DND-41 (cell line): ENCODE measurements around the gene PAPPA2.

ENCODE experiments used
- ATAC-seq: fragments of 200-7000 bp; cut with Tn5 transposase; 3 replicates; pipeline ENCODE4 v1.9.1; 2021; ENCODE audit warnings: low read depth; ENCODE audit not compliant: insufficient read depth
- DNase-seq: peaks from one replicate; pipeline ENCODE4 v3.0.0-alpha.2; 2020
- H2AFZ ChIP-seq: 2 replicates; pipeline ENCODE4 v1.6.0; 2012; ENCODE audit warnings: low read depth, low read length
- H3K27ac ChIP-seq: 2 replicates; pipeline ENCODE4 v1.5.1; 2012; ENCODE audit warnings: low read length, inconsistent platforms
- H3K27me3 ChIP-seq: fragments of 200-600 bp; sonication (generic); 2 replicates; pipeline ENCODE4 v1.6.0; 2012; ENCODE audit warnings: low read length, mild to moderate bottlenecking, inconsistent platforms; ENCODE audit not compliant: insufficient read depth, poor library complexity
- H3K36me3 ChIP-seq: 2 replicates; pipeline ENCODE4 v1.5.1; 2012; ENCODE audit warnings: low read length, inconsistent platforms; ENCODE audit not compliant: insufficient read depth
- H3K4me1 ChIP-seq: 2 replicates; pipeline ENCODE4 v1.5.1; 2012; ENCODE audit warnings: mild to moderate bottlenecking, low read length; ENCODE audit not compliant: insufficient read depth
- H3K4me2 ChIP-seq: 2 replicates; pipeline ENCODE4 v1.6.0; 2012; ENCODE audit warnings: mild to moderate bottlenecking, moderate library complexity, low read length, inconsistent platforms; ENCODE audit not compliant: insufficient read depth
- H3K4me3 ChIP-seq, 2 experiments: fragments of 200-600 bp in 1 of 2; shearing (Covaris generic) in 1 of 2; 2 replicates each; pipeline ENCODE4 v1.5.1; 2012 to 2016; ENCODE audit warnings: inconsistent platforms in 2 of 2, low read length in 2 of 2, mild to moderate bottlenecking in 2 of 2, low read depth in 1 of 2, moderate library complexity in 1 of 2
- H3K79me2 ChIP-seq: 2 replicates; pipeline ENCODE4 v1.6.0; 2012; ENCODE audit warnings: low read length, inconsistent platforms; ENCODE audit not compliant: insufficient read depth
- H3K9ac ChIP-seq: 2 replicates; pipeline ENCODE4 v1.6.0; 2012; ENCODE audit warnings: low read depth, mild to moderate bottlenecking, inconsistent platforms, low read length, moderate library complexity
- H3K9me3 ChIP-seq: 2 replicates; pipeline ENCODE4 v1.5.1; 2012; ENCODE audit warnings: low read length, moderate library complexity, mild to moderate bottlenecking, inconsistent platforms; ENCODE audit not compliant: insufficient read depth, severe bottlenecking
- H4K20me1 ChIP-seq: 2 replicates; pipeline ENCODE4 v1.6.0; 2012; ENCODE audit warnings: low read length; ENCODE audit not compliant: insufficient read depth
- EZH2 ChIP-seq: IDR thresholded peaks from 3 replicates; pipeline ENCODE4 v1.6.1; 2012; ENCODE audit warnings: borderline replicate concordance, low read depth, mild to moderate bottlenecking, moderate library complexity, low read length, inconsistent platforms; ENCODE audit not compliant: severe bottlenecking
- TF ChIP-seq, protein P1 (sequence below): IDR thresholded peaks from 2 replicates; pipeline ENCODE4 v1.5.1; 2012; ENCODE audit warnings: borderline replicate concordance, low read length, moderate library complexity, mild to moderate bottlenecking; ENCODE audit not compliant: poor library complexity, severe bottlenecking; ENCODE audit errors: extremely low read depth

Gene PAPPA2

GRCh38 chr1:176735201-176735600 is 272.2 kb downstream of the PAPPA2 start:
- Histone ChIP-seq H3K4me3 (no peak overlapping the region), H3K79me2 (no peaks in the 10 kb centered on the region), H3K4me2 (no peak overlapping the region), H3K9ac (no peak overlapping the region), H3K4me1 (no peaks in the 10 kb centered on the region), H3K27me3 (no peaks in the 10 kb centered on the region), H3K9me3 (no peaks in the 10 kb centered on the region), H3K27ac (no peak overlapping the region), H2AFZ (no peak overlapping the region), H3K36me3 (no peaks in the 10 kb centered on the region), H4K20me1 (no peaks in the 10 kb centered on the region)
- ATAC-seq = no peak
- no peak for TF ChIP-seq EZH2
- no peak for DNase-seq

- no peaks in the 10 kb centered on the region for H3K4me1 ChIP-seq
- H2AFZ ChIP-seq = no peak overlapping the region
- no peak for ATAC-seq
- H3K9ac ChIP-seq = no peak overlapping the region
- no peaks in the 10 kb centered on the region for H3K36me3 ChIP-seq
- H4K20me1 ChIP-seq = no peaks in the 10 kb centered on the region
- no peak overlapping the region for H3K4me2 ChIP-seq
- no peak for DNase-seq
- no peaks in the 10 kb centered on the region for H3K79me2 ChIP-seq
- no peaks in the 10 kb centered on the region for H3K9me3 ChIP-seq
- no peak overlapping the region for H3K27ac ChIP-seq
- TF ChIP-seq, protein P1, sequence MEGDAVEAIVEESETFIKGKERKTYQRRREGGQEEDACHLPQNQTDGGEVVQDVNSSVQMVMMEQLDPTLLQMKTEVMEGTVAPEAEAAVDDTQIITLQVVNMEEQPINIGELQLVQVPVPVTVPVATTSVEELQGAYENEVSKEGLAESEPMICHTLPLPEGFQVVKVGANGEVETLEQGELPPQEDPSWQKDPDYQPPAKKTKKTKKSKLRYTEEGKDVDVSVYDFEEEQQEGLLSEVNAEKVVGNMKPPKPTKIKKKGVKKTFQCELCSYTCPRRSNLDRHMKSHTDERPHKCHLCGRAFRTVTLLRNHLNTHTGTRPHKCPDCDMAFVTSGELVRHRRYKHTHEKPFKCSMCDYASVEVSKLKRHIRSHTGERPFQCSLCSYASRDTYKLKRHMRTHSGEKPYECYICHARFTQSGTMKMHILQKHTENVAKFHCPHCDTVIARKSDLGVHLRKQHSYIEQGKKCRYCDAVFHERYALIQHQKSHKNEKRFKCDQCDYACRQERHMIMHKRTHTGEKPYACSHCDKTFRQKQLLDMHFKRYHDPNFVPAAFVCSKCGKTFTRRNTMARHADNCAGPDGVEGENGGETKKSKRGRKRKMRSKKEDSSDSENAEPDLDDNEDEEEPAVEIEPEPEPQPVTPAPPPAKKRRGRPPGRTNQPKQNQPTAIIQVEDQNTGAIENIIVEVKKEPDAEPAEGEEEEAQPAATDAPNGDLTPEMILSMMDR = no peak
- TF ChIP-seq EZH2 = no peak
- no peaks in the 10 kb centered on the region for H3K27me3 ChIP-seq
- no peak overlapping the region for H3K4me3 ChIP-seq
Observed at GRCh38 chr1:176736015-176736414, 273.0 kb downstream of the PAPPA2 start.

- Histone ChIP-seq H4K20me1 (no peaks in the 10 kb centered on the region), H3K4me1 (no peaks in the 10 kb centered on the region), H3K9ac (no peak overlapping the region), H3K4me3 (no peak overlapping the region), H3K27ac (no peak overlapping the region), H3K36me3 (no peaks in the 10 kb centered on the region), H3K79me2 (no peaks in the 10 kb centered on the region), H3K27me3 (no peaks in the 10 kb centered on the region), H3K4me2 (no peak overlapping the region), H2AFZ (no peak overlapping the region), H3K9me3 (no peaks in the 10 kb centered on the region)
- DNase-seq (no peak), ATAC-seq (no peak)
- TF ChIP-seq EZH2 = no peak
- TF ChIP-seq, protein P1 = no peak
Observed at GRCh38 chr1:176741181-176741580, 278.2 kb downstream of the PAPPA2 start.

DNA sequence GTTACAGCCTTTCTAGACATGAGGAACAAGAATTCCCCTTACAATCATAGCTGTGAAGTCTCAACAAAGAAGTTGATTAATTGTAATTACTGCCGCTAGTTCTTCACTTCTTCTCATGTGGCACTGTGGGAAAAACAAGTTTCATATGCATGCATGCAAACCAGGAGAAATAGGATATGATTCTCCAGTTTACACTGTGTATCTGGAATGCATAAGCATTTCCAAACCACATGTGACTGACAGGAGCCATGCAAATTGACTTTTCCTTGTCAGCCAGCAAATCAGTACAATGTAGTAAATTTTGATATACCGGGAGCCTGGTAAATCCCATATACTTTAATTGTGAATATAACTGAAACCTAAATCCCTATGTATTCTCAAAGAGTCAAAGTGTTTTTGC is 279.3 kb downstream of the PAPPA2 start:
- H3K27me3 ChIP-seq = no peaks in the 10 kb centered on the region
- H3K4me3 ChIP-seq = no peak overlapping the region
- no peak overlapping the region for H3K4me2 ChIP-seq
- no peak overlapping the region for H3K27ac ChIP-seq
- no peaks in the 10 kb centered on the region for H3K79me2 ChIP-seq
- H4K20me1 ChIP-seq = no peaks in the 10 kb centered on the region
- no peak overlapping the region for H2AFZ ChIP-seq
- no peaks in the 10 kb centered on the region for H3K4me1 ChIP-seq
- DNase-seq (no peak), ATAC-seq (no peak)
- no peaks in the 10 kb centered on the region for H3K36me3 ChIP-seq
- TF ChIP-seq, protein P1 = no peak
- no peak for TF ChIP-seq EZH2
- no peak overlapping the region for H3K9ac ChIP-seq
- no peaks in the 10 kb centered on the region for H3K9me3 ChIP-seq
